ENCODE results near the gene GNB3. TPM values are rescaled to one million over a fixed set of nuclear protein-coding genes. Genes with fewer than 3 reads are reported as not detected.

The GNB3 gene
- total RNA-seq, 2 donors from 2014 or later, result 0.66 TPM; not detected in 1

GRCh38 chr12:6838854-6839253 lies 1.9 kb upstream of the GNB3 start:
- Mint-ChIP-seq H3K4me1 (peaks cover 10% of the 10 kb centered on the region), H3K36me3 (ENCODE audit: low read depth) (no peaks in the 10 kb centered on the region), H3K9me3 (peaks cover 3% of the 10 kb centered on the region), H3K4me3 (no peak overlapping the region), H3K27ac (no peak overlapping the region), H3K27me3 (no peaks in the 10 kb centered on the region)
- no peak for ATAC-seq (replicated peaks)

GRCh38 chr12:6839482-6840201 lies 1.1 kb upstream of the GNB3 start:
- no peak for ATAC-seq (replicated peaks)
- Mint-ChIP-seq H3K27ac (no peak overlapping the region), H3K9me3 (no peaks in the 10 kb centered on the region), H3K36me3 (ENCODE audit: low read depth) (no peaks in the 10 kb centered on the region), H3K4me1 (peaks cover 4% of the 10 kb centered on the region), H3K4me3 (no peak overlapping the region), H3K27me3 (no peaks in the 10 kb centered on the region)

GRCh38 chr12:6840330-6840729 lies 395 bp upstream of the GNB3 start:
- Mint-ChIP-seq H3K27me3 (no peaks in the 10 kb centered on the region), H3K36me3 (ENCODE audit: low read depth) (no peaks in the 10 kb centered on the region), H3K4me3 (no peak overlapping the region), H3K9me3 (no peaks in the 10 kb centered on the region), H3K27ac (no peak overlapping the region), H3K4me1 (peaks cover 4% of the 10 kb centered on the region)
- ATAC-seq (replicated peaks), result no peak

GRCh38 chr12:6842075-6842474 lies 1.4 kb downstream of the GNB3 start:
- no peak for ATAC-seq (replicated peaks)
- Mint-ChIP-seq H3K27ac (no peak overlapping the region), H3K36me3 (ENCODE audit: low read depth) (no peaks in the 10 kb centered on the region), H3K9me3 (no peaks in the 10 kb centered on the region), H3K4me1 (no peaks in the 10 kb centered on the region), H3K27me3 (no peaks in the 10 kb centered on the region), H3K4me3 (no peak overlapping the region)

- Mint-ChIP-seq H3K27ac (no peak overlapping the region), H3K4me1 (no peaks in the 10 kb centered on the region), H3K4me3 (no peak overlapping the region), H3K36me3 (ENCODE audit: low read depth) (peaks cover 8% of the 10 kb centered on the region), H3K27me3 (no peaks in the 10 kb centered on the region), H3K9me3 (no peaks in the 10 kb centered on the region)
- ATAC-seq (replicated peaks), result no peak
Measured at GRCh38 chr12:6843118-6843902, 2.6 kb downstream of the GNB3 start.

- no peaks in the 10 kb centered on the region for H3K9me3 Mint-ChIP-seq
- H3K4me1 Mint-ChIP-seq, result peaks cover 9% of the 10 kb centered on the region
- H3K27ac Mint-ChIP-seq, result no peak overlapping the region
- no peaks in the 10 kb centered on the region for H3K27me3 Mint-ChIP-seq
- H3K36me3 Mint-ChIP-seq (ENCODE audit: low read depth), result peaks cover 18% of the 10 kb centered on the region
- no peak for ATAC-seq (replicated peaks)
- no peak overlapping the region for H3K4me3 Mint-ChIP-seq
Measured at GRCh38 chr12:6845395-6845794, 4.7 kb downstream of the GNB3 start.

GRCh38 chr12:6846316-6846869 lies 5.7 kb downstream of the GNB3 start:
- peaks cover 18% of the 10 kb centered on the region for H3K36me3 Mint-ChIP-seq (ENCODE audit: low read depth)
- H3K9me3 Mint-ChIP-seq, result no peaks in the 10 kb centered on the region
- ATAC-seq (replicated peaks), result no peak
- no peak overlapping the region for H3K4me3 Mint-ChIP-seq
- H3K27ac Mint-ChIP-seq, result no peak overlapping the region
- no peaks in the 10 kb centered on the region for H3K27me3 Mint-ChIP-seq
- H3K4me1 Mint-ChIP-seq, result peaks cover 11% of the 10 kb centered on the region

GRCh38 chr12:6847676-6848075 lies 7.0 kb downstream of the GNB3 start:
- no peaks in the 10 kb centered on the region for H3K27me3 Mint-ChIP-seq
- peaks cover 24% of the 10 kb centered on the region for H3K36me3 Mint-ChIP-seq (ENCODE audit: low read depth)
- H3K9me3 Mint-ChIP-seq, result no peaks in the 10 kb centered on the region
- peak overlapping the region; percentile 20 for H3K27ac Mint-ChIP-seq
- no peak overlapping the region for H3K4me3 Mint-ChIP-seq
- peaks cover 11% of the 10 kb centered on the region for H3K4me1 Mint-ChIP-seq
- no peak for ATAC-seq (replicated peaks)

GRCh38 chr12:6849427-6849826 lies 8.7 kb downstream of the GNB3 start:
- Mint-ChIP-seq H3K27ac (peak overlapping the region; percentile 55), H3K36me3 (ENCODE audit: low read depth) (peaks cover 33% of the 10 kb centered on the region), H3K9me3 (no peaks in the 10 kb centered on the region), H3K4me3 (peak overlapping the region; percentile 86), H3K27me3 (no peaks in the 10 kb centered on the region), H3K4me1 (peaks cover 20% of the 10 kb centered on the region)
- no peak for ATAC-seq (replicated peaks)

GRCh38 chr12:6849976-6850560 lies 9.3 kb downstream of the GNB3 start:
- Mint-ChIP-seq H3K4me1 (peaks cover 20% of the 10 kb centered on the region), H3K36me3 (ENCODE audit: low read depth) (peaks cover 39% of the 10 kb centered on the region), H3K27me3 (no peaks in the 10 kb centered on the region), H3K4me3 (peak overlapping the region; percentile 86), H3K27ac (peak overlapping the region; percentile 91), H3K9me3 (no peaks in the 10 kb centered on the region)
- no peak for ATAC-seq (replicated peaks)

- no peaks in the 10 kb centered on the region for H3K27me3 Mint-ChIP-seq
- H3K4me3 Mint-ChIP-seq, result peak overlapping the region; percentile 86
- peaks cover 46% of the 10 kb centered on the region for H3K36me3 Mint-ChIP-seq (ENCODE audit: low read depth)
- ATAC-seq (replicated peaks), result no peak
- H3K4me1 Mint-ChIP-seq, result peaks cover 20% of the 10 kb centered on the region
- H3K9me3 Mint-ChIP-seq, result no peaks in the 10 kb centered on the region
- H3K27ac Mint-ChIP-seq, result peak overlapping the region; percentile 91
Measured at GRCh38 chr12:6850796-6851152, 10.0 kb downstream of the GNB3 start.

- Mint-ChIP-seq H3K9me3 (no peaks in the 10 kb centered on the region), H3K4me3 (peak within 1 kb of the TSS; percentile 86), H3K27me3 (no peaks in the 10 kb centered on the region), H3K4me1 (peaks cover 20% of the 10 kb centered on the region), H3K36me3 (ENCODE audit: low read depth) (peaks cover 52% of the 10 kb centered on the region), H3K27ac (peak within 1 kb of the TSS; percentile 91)
- peak; percentile 67 for ATAC-seq (replicated peaks)
Measured at GRCh38 chr12:6851153-6851920, 10.6 kb downstream of the GNB3 start, which contains the start of gene CDCA3. Gene CDCA3, minus strand, starts transcription at chr12:6851286. Its CDS starts 334 bp downstream, at chr12:6850952.

GRCh38 chr12:6851921-6852650 lies 11.4 kb downstream of the GNB3 start, which contains the start of gene USP5:
Gene USP5, plus strand, starts transcription at chr12:6852150. Its CDS starts 30 bp downstream, at chr12:6852180.
- peaks cover 59% of the 10 kb centered on the region for H3K36me3 Mint-ChIP-seq (ENCODE audit: low read depth)
- H3K27ac Mint-ChIP-seq, result peak within 1 kb of the TSS; percentile 91
- ATAC-seq (replicated peaks), result peak; percentile 80
- peaks cover 20% of the 10 kb centered on the region for H3K4me1 Mint-ChIP-seq
- H3K4me3 Mint-ChIP-seq, result peak within 1 kb of the TSS; percentile 86
- no peaks in the 10 kb centered on the region for H3K9me3 Mint-ChIP-seq
- no peaks in the 10 kb centered on the region for H3K27me3 Mint-ChIP-seq
